ENCODE measurements around the gene CCNH. TPM values are rescaled to one million over a fixed set of nuclear protein-coding genes. Genes with fewer than 3 reads are reported as not detected.

The CCNH gene
- total RNA-seq, 1 experiment from 2014 or later: 63.2 TPM

GRCh38 chr5:87392801-87393200 is 19.9 kb downstream of the CCNH start:
- Histone ChIP-seq H3K4me2 (ENCODE audit: low read length) (no peak overlapping the region), H3K27ac (ENCODE audit: low read depth, low read length) (no peak overlapping the region), H3K4me1 (ENCODE audit: control insufficient read depth in 1 of 2, insufficient read depth in 2 of 2, low read length in 2 of 2) (peaks cover 0 to 10% of the 10 kb centered on the region in 2 experiments; a peak in 1 of 4 replicates), H3K9me3 (ENCODE audit: control insufficient read depth in 1 of 2, insufficient read depth in 1 of 2, low read depth in 1 of 2, low read length in 2 of 2) (no peaks in the 10 kb centered on the region), H4K20me1 (ENCODE audit: insufficient read depth) (peaks cover 4% of the 10 kb centered on the region; the same call in 1 of the 2 replicates), H3K79me2 (ENCODE audit: insufficient read depth, low read length) (peaks cover 33% of the 10 kb centered on the region), H3K9ac (ENCODE audit: low read length) (no peak overlapping the region), H3K4me3 (replicated peaks in 1 of 2; ENCODE audit: low read depth in 1 of 2, low read length in 2 of 2) (no peak overlapping the region), H3K36me3 (ENCODE audit: control insufficient read depth in 1 of 2, insufficient read depth in 2 of 2, low read length in 2 of 2) (peaks cover 68 to 75% of the 10 kb centered on the region in 2 experiments), H3K27me3 (ENCODE audit: insufficient read depth, low read length) (no peaks in the 10 kb centered on the region), H3K9me2 (ENCODE audit: insufficient read depth) (no peaks in the 10 kb centered on the region), H2AFZ (ENCODE audit: low read depth, low read length, poor library complexity, severe bottlenecking) (no peak overlapping the region)
- intact Hi-C loops (cut with micrococcal nuclease): no loop called here
- ChIA-PET POLR2A (no interaction called here), RAD21 (ENCODE audit: low non-redundant PET in 1 of 2, low total read pairs in 2 of 2, uncharacterized antibody in 2 of 2, unreplicated experiment in 2 of 2) (no interaction called here), CTCF (no interaction called here)
- no TSS peak for BruUV-seq (replicated peaks)
- DNase-seq (ENCODE audit: low read depth, low spot score) (no peak), ATAC-seq (no peak)
- TF ChIP-seq EZH2phosphoT487 (IDR thresholded peaks at IDR 0.05; ENCODE audit: borderline replicate concordance) (no peak), ATF3 (IDR thresholded peaks at IDR 0.05) (no peak), REST (IDR thresholded peaks at IDR 0.05; ENCODE audit: low read depth) (no peak), CBX3 (IDR thresholded peaks at IDR 0.05; ENCODE audit: low read depth) (no peak), TCF7L2 (IDR thresholded peaks at IDR 0.05; ENCODE audit: borderline replicate concordance, extremely low read depth, insufficient read depth, insufficient read length) (no peak), SP1 (IDR thresholded peaks at IDR 0.05; ENCODE audit: low read depth) (no peak), RAD21 (IDR thresholded peaks at IDR 0.05; ENCODE audit: low read depth) (no peak), JUND (IDR thresholded peaks at IDR 0.05) (no peak), CTCF (IDR thresholded peaks at IDR 0.05 in 2 of 3, conservative IDR thresholded peaks at IDR 0.05 in 1 of 3; ENCODE audit: borderline replicate concordance in 1 of 3, insufficient read depth in 1 of 3, low read depth in 2 of 3, low read length in 2 of 3) (no peak), YY1 (IDR thresholded peaks at IDR 0.05; ENCODE audit: extremely low read depth, insufficient replicate concordance, low read depth, low read length) (no peak), CEBPB (IDR thresholded peaks at IDR 0.05; ENCODE audit: low read depth) (no peak), EZH2 (IDR thresholded peaks at IDR 0.05) (no peak), POLR2A (IDR thresholded peaks at IDR 0.05; ENCODE audit: borderline replicate concordance, extremely low read depth, insufficient read depth, insufficient read length) (no peak), POLR2AphosphoS5 (IDR thresholded peaks at IDR 0.05; ENCODE audit: low read depth, low read length) (no peak), MAX (IDR thresholded peaks at IDR 0.05) (no peak), ELF1 (IDR thresholded peaks at IDR 0.05; ENCODE audit: borderline replicate concordance, low read depth) (no peak), ZNF274 (IDR thresholded peaks at IDR 0.05; ENCODE audit: low read depth, low read length) (no peak)

Data from HCT116 (cell line).